Stimulated activated naive CD4-positive, alpha-beta T cell treated with Interleukin-2 at 50 U/mL for 16 hours (primary cell): ENCODE data around the gene FBXW7.

Source experiments
- DNase-seq: peaks from one replicate; lab custom pipeline; 2025; lab: John Stamatoyannopoulos, UW

Gene FBXW7

DNA sequence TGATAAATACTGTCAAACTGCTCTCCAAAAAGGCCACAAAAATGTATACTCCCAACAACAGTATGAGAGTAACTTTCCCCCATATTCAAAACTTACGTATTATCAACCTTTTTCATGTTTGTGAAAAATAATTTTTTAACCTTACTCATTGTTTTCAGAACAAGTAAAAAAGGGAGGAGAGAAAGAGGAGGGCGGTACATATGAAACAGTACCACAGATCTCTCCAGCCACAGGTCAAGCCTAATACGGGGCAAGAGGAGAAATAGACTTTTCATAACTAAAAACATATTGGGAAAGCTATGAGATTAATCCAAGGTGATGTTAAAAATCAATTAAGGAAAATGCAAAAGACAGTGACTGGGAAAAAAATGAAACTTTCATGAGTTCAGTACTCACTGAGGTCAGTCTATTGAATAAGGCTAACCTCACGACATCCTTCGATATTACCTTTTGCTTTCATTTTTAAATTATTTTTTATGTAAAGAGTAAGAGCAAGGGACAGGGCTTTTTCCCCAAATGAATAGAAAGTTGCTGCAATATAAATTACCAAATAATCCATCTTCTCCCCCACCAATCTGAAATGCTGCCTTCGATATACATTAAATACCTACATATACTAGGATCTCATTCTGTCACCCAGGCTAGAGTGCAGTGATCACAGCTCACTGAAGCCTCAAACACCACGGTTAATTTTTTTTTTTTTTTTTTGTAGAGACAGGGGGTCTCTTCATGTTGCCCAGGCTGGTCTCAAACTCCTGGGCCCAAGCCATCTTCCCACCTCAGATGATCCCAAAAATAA is 25.3 kb downstream of the FBXW7 start:
- no peak for DNase-seq

DNA sequence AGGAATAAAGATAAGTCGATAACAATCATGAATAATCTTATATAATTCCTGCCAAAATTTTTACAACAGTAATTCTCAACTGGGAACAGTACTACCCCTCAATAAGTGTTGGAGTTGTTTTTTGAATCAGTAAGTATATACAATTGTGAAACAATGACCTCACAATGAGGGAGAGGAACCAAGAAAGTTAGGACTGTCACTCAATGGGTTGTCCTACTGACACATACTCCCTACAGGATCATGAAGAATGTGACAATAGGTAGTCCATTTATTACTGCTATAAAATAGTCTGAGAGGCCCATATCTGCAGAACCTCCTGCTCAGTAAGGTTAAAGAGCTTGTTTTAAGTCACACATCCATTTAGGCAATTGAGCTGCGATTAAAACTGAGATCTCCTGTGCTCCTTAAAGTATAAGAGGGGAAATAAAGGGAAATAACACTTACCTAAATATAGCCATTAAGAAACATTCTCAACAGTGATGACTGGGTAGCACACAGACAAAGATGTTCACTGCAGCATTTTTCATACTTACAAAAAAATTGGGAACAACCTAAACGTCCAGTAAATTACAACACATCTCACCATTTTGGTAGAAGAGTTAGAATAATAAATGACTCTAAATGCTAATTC is 26.2 kb downstream of the FBXW7 start:
- no peak for DNase-seq

DNA sequence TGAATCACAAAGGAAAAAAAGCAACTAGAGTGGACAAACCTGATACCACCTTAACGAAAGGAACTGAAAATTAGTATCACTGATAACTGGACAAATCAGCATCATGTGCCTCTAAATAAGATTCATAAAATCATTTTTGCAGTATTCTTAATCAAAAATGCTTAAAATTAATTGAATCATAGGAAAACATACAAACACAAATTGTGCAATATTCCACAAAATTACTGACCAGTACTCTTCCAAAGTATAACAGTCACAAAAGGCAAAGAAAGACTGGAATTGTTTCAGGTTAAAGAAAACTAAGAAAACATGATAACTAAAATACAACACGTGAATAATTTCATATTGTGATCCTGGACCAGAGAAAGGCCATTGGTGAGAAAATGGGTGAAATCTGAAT is 27.1 kb downstream of the FBXW7 start:
- DNase-seq: no peak

DNA sequence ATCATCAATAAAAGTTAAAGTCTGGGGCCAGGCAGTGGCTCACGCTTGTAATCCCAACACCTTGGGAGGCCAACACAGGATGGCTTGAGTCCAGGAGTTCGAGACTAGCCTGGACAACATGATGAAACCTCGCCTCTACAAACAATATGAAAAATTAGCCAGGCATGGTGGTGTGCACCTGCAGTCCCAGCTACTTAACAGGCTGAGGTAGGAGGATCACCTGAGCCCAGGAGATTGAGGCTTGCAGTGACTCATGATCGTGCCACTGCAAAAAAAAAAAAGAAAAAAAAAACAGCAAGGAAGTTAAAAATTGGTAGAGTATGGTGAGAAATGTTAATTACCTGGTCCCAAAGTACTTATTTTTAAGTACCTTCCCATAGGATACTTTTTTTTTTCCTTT is 27.5 kb downstream of the FBXW7 start:
- DNase-seq: no peak

DNA sequence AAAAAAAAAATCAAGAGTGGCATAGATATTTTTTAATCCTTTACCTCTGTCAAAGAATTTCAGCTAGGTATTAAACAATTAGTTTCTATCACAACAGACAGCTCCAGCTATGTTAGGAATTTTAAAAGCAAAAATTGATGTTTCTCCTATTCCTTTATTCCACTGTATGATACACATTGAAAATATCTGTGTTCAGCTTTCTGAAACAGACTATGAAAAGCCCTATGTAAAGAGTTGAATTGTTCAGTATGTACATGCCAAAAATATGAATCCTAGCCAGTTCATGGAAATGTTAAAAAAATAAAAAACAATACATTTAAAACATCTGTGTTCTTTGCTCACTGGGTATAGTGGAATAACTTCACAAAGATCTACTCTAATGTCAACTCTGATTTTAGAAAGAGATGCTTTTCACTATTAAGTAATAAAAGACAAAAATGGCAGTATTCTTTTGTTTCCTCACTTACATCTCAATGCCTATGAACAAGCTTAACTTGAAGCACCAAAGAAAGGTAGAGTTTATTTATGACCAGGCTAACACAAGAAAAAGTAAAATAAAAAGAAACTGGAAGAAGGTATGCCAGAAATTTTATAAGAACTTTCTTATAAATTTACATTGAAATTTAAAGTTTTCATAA is 32.1 kb downstream of the FBXW7 start:
- no peak for DNase-seq

DNA sequence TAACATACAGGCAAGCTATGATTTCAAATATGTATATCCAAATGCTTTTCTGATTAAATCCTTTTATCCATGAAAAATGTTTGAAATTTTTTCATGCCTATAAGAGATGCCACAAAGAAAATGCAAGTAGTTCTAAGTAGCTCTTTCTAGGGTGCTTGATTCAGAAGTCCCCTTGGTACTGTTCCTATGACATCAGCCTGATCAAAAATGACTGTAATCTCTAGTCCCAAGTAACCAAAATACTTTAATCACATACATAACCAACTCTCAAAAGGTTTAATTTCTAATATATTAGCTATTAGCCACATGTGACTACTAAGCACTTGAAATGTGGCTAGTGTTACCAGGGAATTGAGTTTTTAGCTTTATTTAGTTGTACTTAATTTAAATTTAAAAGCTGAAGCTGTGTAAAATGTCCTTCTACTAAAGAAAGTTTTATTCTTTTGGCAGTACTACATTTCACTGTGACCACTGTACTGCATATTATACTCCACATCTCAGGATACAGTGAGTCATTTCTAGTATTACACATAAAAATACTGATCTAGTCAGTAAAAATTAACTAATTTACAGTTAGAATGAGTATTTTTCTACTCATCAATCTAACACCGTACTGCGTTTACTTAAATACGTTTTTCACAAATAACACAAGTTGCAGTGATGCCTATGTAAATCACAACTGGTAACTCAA is 33.9 kb downstream of the FBXW7 start:
- no peak for DNase-seq

DNA sequence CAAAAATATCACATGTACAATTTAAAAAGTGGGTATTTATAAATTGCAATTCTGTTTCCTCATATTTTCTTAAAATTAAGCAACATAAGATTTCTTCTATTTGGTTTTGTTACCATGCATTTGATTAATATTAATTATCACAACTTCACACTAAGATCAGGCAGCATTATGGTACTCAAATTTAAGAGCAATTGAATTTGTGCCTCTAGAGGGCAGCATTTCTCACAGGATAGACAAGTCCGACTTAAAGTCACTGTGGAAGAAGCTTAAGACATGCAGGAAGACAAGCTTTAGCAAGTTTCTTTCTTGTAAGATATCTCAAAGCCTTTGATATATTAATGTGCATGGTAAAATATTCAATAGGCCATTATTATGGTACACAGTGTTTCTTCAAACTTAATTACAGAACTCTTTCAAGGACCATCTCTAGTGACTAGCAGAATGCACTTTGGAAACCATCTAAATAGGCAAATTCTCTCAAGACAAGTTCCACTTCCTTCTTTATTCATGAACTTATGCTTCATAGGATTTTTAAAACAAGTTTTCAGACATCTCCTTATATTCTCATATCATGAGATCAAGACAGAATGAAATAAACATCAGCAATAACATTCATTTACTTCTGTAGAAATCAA is 35.0 kb downstream of the FBXW7 start:
- peak; percentile 2 for DNase-seq

DNA sequence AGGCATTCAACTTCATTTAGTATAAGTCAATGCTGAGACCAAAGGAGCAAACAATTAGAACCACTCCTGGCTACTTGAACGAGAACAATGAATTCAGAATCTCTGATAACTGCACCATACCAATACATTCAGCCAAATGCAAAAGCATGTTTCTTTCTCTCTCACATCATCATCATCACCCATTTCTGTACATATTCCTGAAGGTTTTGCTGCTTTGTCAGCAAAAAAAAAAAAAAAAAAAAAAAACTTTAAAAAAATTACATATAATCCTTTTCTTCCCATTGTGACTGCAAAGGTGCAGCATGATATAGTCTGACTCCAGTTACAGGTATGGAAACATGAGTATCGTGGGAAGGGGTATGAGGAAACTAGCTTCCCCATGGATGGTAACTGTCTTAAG is 35.6 kb downstream of the FBXW7 start:
- DNase-seq: no peak

DNA sequence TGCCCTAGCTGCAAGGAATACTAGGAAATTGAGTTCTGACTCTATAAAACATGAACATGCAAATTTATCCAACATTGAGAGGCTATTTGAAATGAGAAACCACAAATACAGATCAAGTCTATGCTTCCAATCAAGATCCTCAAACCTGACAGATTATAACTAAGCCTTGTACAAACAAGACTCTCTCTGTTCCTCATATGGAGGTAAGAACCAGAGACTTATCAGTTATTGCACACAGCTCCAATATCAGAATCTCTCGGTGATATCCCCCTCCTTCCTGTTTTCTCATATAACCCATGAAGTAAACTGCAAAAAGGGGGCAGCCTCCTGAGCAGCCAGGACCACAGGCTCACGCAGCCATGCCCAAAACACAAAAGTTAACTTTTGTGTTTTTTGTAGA is 36.5 kb downstream of the FBXW7 start:
- DNase-seq: no peak

DNA sequence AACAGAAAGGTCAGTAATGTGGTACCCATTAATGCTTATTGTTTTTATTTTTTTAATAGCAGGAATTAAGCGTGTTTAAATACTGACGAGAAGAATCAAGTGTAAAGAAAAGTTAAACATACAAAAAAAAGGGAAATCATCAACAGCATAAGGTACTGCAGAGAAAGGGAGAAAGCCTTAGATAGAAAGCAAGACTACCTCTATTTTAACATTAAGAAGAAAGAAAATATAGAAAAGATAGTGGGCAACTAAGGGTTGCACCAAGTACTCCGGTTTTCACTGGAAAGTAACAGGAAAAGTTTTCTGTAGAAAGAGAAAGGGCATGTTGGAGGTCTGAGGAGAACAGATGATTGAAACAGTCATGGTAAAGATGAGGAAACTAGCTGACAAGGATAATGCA is 41.9 kb downstream of the FBXW7 start:
- no peak for DNase-seq

DNA sequence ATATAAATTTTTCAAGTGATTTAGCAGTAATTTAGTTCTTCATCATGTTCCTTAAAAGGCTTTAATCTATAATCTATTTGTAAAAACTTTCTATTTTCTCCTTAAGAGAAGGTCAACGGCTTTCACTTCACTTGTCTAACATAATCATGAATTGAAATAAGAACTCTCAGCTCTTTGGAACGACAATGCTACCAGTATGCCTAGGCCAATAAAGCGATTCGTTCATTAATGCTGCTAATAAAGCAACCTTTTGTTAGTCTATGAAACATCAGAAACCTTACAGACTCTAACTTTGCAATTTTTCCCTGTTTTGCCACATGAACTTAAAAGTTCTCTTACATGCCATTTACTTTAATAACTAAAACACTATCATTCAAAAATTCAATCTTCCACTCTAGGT is 47.6 kb downstream of the FBXW7 start:
- DNase-seq: no peak

DNA sequence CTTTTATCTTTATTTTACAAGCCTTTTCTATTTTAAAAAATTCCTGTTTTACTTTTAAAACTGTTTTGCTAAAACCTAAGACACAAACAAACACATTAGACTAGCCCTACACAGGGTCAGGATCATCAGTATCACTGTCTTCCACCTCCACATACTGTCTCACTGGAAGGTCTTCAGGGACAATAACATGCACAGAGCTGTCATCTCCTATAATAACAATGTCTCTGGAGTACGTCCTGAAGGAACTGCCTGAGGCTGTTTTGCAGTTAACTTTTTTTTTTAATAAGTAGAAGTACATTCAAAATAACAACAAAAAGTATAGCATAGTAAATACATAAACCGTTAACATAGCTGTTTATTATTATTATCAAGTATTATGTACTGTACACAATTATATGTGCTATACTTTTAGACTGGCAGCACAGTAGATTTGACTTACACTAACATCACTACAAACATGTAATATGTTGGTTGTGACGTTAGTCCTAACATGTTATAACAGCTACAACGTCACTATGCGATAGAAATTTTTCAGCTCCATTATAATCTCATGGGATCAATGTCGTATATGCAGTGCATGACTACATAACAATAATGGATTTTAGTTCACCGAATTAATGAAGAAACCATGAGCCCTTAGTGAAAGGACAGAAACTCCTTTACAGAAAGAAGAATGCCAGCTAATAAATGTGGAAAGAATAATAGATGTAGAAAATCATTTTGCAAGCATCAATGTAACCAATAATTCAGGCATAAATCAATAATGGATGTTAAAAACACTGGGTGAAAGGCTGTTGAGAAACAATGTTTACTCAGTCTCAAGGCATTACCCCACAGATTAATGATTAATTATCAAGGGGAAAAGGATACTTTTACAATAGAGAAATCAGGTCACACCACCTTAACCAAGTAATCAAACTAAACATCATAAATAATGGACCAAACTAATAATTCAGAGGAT is 49.2 kb downstream of the FBXW7 start:
- DNase-seq: no peak

DNA sequence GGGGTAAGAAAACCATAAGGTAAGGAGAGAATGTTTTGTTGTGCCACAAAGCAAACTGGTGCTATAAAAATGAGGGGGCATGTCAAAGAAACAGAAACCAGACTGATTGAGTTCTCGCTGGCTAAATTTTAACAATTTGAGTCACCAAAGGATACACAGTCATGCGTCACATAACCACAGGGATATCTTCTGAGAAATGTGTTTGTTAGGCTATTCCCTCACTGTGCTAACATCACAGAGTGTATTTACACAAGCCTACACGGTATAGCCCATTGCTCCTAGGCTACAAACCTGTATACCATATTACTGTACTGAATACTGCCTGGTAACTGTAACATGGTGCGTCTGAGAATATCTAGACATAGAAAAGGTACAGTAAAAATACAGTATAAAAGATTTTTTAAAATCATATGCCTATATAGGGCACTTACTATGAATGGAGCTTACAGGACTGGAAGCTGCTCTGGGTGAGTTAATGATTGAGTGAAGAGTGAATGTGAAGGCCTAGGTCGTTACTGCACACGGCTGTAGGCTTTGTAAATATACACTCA is 50.1 kb downstream of the FBXW7 start:
- DNase-seq: no peak

DNA sequence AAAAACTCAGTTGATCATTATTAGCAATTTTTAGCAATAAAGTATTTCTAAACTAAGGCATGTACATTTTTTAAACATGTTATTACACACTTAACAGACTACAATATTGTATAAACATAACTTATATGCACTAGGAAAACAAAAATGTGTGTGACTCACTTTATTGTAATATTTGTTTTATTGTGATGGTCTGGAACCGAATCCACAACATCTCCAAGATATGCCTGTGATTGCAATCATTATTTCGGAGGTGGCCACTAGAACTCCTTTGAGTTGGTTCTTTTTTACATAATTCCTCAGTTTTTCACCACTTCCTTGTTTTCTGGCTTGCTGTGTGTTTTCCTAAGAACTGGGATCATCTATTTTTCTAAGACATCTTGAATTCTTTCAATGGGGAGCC is 53.7 kb downstream of the FBXW7 start:
- DNase-seq: no peak

DNA sequence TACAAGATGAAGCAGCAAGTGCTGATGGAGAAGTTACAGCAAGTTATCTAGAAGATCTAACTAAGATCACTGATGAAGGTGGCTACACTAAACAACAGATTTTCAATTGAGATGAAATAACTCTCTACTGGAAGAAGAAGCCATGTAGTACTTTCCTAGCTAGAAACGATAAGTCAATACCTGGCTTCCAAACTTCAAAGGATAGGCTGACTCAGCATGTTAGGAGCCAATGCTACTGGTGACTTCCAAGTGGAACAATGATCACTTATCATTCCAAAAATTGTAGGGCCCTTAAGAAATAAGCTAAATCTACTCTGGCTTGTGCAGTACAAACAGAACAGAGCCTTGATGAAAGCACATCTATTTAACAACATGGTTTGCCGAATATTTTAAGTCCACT is 55.0 kb downstream of the FBXW7 start:
- DNase-seq: no peak

DNA sequence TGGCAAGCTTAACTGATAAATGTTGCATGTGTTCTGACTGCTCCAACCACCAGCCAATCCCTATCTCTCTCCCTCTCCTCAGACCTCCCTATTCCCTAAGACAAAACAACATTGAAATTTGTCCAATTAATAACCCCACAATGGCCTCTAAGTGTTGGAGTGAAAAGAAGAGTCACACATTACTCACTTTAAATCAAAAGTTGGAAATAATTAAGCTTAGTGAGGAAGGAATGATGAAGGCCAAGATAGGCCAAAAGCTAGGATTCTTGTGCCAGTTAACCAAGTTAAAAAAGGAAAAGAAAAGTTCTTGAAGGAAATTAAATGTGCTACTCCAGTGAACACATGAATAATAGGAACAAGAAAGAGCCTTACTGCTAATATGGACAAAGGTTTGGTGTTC is 55.6 kb downstream of the FBXW7 start:
- DNase-seq: no peak

DNA sequence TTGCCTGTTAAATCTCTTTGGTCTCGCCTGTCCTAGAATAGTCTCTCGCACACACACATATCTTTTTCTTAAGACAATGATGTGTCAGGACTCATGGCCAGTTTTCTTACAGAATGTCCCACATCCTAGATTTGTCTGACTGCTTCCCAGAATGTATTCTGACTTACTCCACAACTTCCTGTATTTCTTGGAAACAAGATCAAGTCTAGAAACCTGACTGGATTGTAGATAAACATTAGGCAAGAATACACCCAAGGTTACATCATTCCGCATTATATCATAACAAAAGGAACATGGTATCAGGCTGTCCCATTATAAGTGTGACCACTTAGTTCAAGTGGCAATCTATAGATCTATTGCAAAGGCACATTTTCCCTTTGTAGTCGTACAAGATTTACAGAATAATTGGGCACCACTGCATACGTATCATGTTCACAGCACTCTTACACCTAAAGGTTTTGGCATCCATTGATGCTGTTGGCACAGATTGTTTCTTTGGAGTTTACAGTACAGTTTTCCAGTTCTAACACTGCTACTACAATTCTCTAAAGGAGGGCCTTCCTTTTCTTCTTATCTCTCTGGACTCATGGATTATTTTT is 56.4 kb downstream of the FBXW7 start:
- no peak for DNase-seq

DNA sequence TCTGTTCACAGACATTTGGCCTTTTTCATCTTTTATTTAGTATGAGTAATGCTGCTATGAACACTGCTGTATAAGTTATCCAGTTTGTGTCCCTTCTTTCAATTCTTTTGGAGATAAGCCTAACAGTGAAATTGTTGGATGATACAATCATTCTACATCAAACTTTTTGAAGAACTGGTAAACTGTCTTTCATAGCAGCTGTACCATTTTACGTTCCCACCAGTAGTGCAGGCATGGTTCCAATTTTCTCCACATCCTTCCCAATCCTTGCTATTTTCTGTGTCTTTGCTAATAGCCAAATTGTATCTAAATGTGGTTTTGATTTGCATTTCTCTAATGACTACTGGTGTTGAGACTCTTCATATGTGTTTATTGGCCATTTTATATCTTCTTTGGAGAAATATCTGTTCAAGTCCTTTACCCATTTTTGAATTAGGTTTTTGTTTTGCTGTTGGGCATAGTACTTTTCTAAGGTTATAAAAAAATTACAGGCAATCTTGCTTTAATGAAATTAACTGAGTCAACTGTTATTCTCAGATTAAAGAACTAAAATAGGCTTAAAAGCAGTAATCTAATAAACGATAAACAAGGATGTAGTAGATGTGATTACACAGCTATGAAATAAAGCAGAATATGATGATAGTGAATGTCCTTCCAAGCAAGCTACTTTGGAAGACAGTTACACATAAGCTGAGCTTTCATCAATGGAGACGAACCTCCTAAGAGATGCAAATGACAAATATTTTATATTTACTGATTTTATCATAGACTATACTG is 57.2 kb downstream of the FBXW7 start:
- DNase-seq: no peak

DNA sequence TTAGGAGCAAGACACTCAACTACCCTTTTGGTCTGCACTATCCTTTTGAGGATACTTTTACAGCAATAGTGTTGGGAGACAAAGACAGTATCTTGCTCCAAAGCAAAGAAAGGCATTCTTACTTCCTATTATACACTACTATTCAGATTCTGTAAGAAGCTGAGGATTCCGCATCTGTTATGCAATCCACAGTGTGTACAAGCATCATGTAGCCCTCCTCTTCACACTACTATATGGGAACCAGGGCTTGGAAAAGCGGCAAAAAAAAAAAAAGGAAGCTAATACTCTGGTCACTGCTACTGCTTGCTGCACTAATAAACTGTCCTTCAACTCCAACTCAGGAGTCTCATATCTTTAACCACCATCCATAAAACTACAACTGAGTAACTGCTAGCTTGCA is 59.1 kb downstream of the FBXW7 start:
- DNase-seq: no peak
